Transverse colon (tissue), 4 donors: ENCODE data around the gene SYT3. TPM values are rescaled to one million over a fixed set of nuclear protein-coding genes. Genes with fewer than 3 reads are reported as not detected.

Source experiments
- DNase-seq: peaks from one replicate; pipeline ENCODE4 v3.0.0-alpha.2; 2019
- H3K27ac ChIP-seq, 4 donors: fragments of 200-600 bp; sonication (generic); 2 replicates each; pipeline ENCODE4 v1.5.1; 2016 to 2018; ENCODE audit warnings: inconsistent platforms in 4 of 4
- H3K27me3 ChIP-seq: fragments of 200-600 bp; sonication (generic); 2 replicates; pipeline ENCODE4 v1.5.1; 2017; ENCODE audit warnings: inconsistent platforms
- H3K36me3 ChIP-seq, 4 donors: fragments of 200-600 bp; sonication (generic); 2 replicates each; pipeline ENCODE4 v1.5.1; 2017 to 2019; ENCODE audit warnings: inconsistent platforms in 4 of 4
- H3K4me1 ChIP-seq, 4 donors: fragments of 200-600 bp; sonication (generic); 2 replicates each; pipeline ENCODE4 v1.5.1; 2017 to 2020; ENCODE audit warnings: inconsistent platforms in 4 of 4
- H3K4me3 ChIP-seq, 4 donors: fragments of 200-600 bp; sonication (generic); 1 replicate in 1 of 4; 2 replicates in 3 of 4; pipeline versions ENCODE4 v1.5.1 to v1.6.1; 2017 to 2019; ENCODE audit warnings: inconsistent platforms in 4 of 4
- H3K9me3 ChIP-seq, 2 donors: fragments of 200-600 bp; sonication (generic); 2 replicates each; pipeline ENCODE4 v1.5.1; 2017 to 2019; ENCODE audit warnings: inconsistent platforms in 2 of 2
- CTCF ChIP-seq, 5 experiments: fragments of 200-600 bp in 3 of 5; fragments of 450-650 bp in 2 of 5; sonication (generic) in 3 of 5; IDR thresholded peaks; 1 replicate in 2 of 5; 2 replicates in 3 of 5; pipeline ENCODE4 v1.5.1; 2016 to 2017; ENCODE audit warnings: antibody characterized with exemption in 5 of 5, inconsistent platforms in 3 of 5, mild to moderate bottlenecking in 2 of 5, moderate library complexity in 1 of 5
- EP300 ChIP-seq: sonication (generic); formaldehyde crosslinking; IDR thresholded peaks from one replicate; pipeline ENCODE4 v1.6.1; 2017; ENCODE audit warnings: antibody characterized with exemption, low read depth
- POLR2A ChIP-seq: fragments of 450-650 bp; IDR thresholded peaks from one replicate; pipeline ENCODE4 v1.6.1; 2016; ENCODE audit warnings: antibody characterized with exemption, mild to moderate bottlenecking, moderate library complexity
- POLR2AphosphoS5 ChIP-seq, 3 donors: sonication (generic); formaldehyde crosslinking; IDR thresholded peaks; one replicate each; pipeline ENCODE4 v1.6.1; 2016; ENCODE audit warnings: antibody characterized with exemption in 3 of 3
- WGBS, 2 donors: methylation state at CpG; one replicate each; pipeline ENCODE4 v1.1.5; 2018; ENCODE audit warnings: low coverage in 1 of 2; 5-methylcytosine and 5-hydroxymethylcytosine counted together
- in situ Hi-C, 4 donors: fragments of 200-750 bp; cut with MboI; loops; one replicate each; pipeline versions ENCODE4 v1.15.0 to v1.15.1; 2017; ENCODE audit warnings: low sequenced_read_pairs in 3 of 4, low pct_ligation_motif_present in 1 of 4, low pct_unique_long_range_greater_than_20kb in 1 of 4
- intact Hi-C: fragments of 100-400 bp; cut with DNase I; formaldehyde crosslinking; loops from one replicate; pipeline ENCODE4 v1.15.1; 2023; ENCODE audit warnings: low total_unique reads
- total RNA-seq, 4 donors: library from RNA; depleted of rRNA; stranded (reverse); fragments of >200 nt; gene quantifications; one replicate each; pipeline ENCODE4 v1.1.0, GENCODE V29; 2016

The SYT3 gene
- total RNA-seq, 4 donors from 2014 or later: 0.64 TPM; not detected in 3

DNA sequence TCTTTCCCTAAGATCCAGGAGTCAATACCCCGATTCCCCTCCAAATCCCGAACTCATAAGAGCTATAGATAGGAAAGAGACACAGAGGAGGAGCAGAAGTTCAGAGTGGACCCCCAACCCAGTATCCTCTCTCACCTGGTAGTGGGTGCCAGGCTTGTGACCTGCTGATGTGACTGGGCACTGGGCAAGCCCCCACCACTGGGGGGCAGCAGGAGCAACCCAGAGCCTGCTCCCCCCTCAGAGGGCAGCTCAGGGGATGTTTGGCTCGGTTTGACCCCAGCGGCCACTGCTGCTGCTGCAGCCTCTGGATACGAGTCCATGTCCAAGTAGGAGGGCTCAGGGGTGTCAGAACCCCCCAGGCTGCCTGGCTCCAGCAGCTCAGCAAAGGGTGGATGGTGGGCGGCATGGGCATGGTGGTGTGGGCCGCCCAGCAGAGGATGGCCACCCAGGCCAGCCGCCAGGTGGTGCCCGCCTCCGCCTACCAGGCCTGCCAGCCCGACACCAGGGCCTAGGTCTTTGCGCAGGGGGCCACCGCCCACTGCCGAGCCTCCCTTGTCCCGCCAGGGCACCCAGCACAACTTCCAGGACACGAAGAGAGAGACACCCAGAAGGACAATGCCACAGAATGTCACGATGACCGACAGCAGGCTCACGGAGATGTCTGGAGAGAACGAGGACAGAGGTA is 7.4 kb downstream of the SYT3 start:
- no peak for DNase-seq
- H3K4me1 ChIP-seq: no peaks in the 10 kb centered on the region
- no peak overlapping the region for H3K4me3 ChIP-seq
- TF ChIP-seq CTCF (IDR thresholded peaks at IDR 0.05) (no peak), EP300 (no peak), POLR2A (no peak), POLR2AphosphoS5 (IDR thresholded peaks at IDR 0.05) (no peak)
- 74% methylated on average over 20 of the region's 20 CpGs; no CpG with 5 or more reads in 1 of the 2 donors for WGBS, 2 donors
- intact Hi-C loops: no loop called here
- H3K36me3 ChIP-seq: no peaks in the 10 kb centered on the region
- no peak overlapping the region for H3K27ac ChIP-seq
- H3K27me3 ChIP-seq: peaks cover 15% of the 10 kb centered on the region
- H3K9me3 ChIP-seq: peaks cover 8 to 17% of the 10 kb centered on the region in 2 donors
- in situ Hi-C loops: loop anchor here in 1 of 4 donors (25.0 kb wide), 1 partner anchor 545 kb away; no protein-coding TSS in a partner anchor

- Histone ChIP-seq H3K4me3 (no peak overlapping the region), H3K36me3 (no peaks in the 10 kb centered on the region), H3K27me3 (peaks cover 4% of the 10 kb centered on the region), H3K27ac (no peak overlapping the region), H3K9me3 (peaks cover 8 to 17% of the 10 kb centered on the region in 2 donors), H3K4me1 (no peaks in the 10 kb centered on the region)
- TF ChIP-seq POLR2AphosphoS5 (IDR thresholded peaks at IDR 0.05) (no peak), POLR2A (no peak), EP300 (no peak), CTCF (IDR thresholded peaks at IDR 0.05) (no peak)
- in situ Hi-C loops (loop anchor here in 1 of 4 donors (25.0 kb wide), 1 partner anchor 542 kb away; no protein-coding TSS in a partner anchor), intact Hi-C loops (no loop called here)
- 68 to 100% methylated on average over 1 to 13 of the region's 14 CpGs for WGBS, 2 donors
- no peak for DNase-seq
These were observed 9.9 kb downstream of the SYT3 start for GRCh38 chr19:50629801-50630200.

GRCh38 chr19:50629194-50629593 is 10.5 kb downstream of the SYT3 start:
- TF ChIP-seq POLR2A (no peak), CTCF (IDR thresholded peaks at IDR 0.05) (no peak), POLR2AphosphoS5 (IDR thresholded peaks at IDR 0.05) (no peak), EP300 (no peak)
- in situ Hi-C loops: loop anchor here in 1 of 4 donors (25.0 kb wide), 1 partner anchor 542 kb away; no protein-coding TSS in a partner anchor
- no peak for DNase-seq
- no peak overlapping the region for H3K27ac ChIP-seq
- H3K27me3 ChIP-seq: peaks cover 4% of the 10 kb centered on the region
- 76% methylated on average over 19 of the region's 20 CpGs; no CpG with 5 or more reads in 1 of the 2 donors for WGBS, 2 donors
- H3K4me3 ChIP-seq: no peak overlapping the region
- H3K4me1 ChIP-seq: no peaks in the 10 kb centered on the region
- intact Hi-C loops: no loop called here
- H3K9me3 ChIP-seq: peaks cover 7 to 11% of the 10 kb centered on the region in 2 donors
- no peaks in the 10 kb centered on the region for H3K36me3 ChIP-seq

- H3K4me3 ChIP-seq: no peak overlapping the region
- intact Hi-C loops (no loop called here), in situ Hi-C loops (loop anchor here in 1 of 4 donors (25.0 kb wide), 1 partner anchor 541 kb away; no protein-coding TSS in a partner anchor)
- no peak for TF ChIP-seq EP300
- no peak for TF ChIP-seq POLR2A
- TF ChIP-seq POLR2AphosphoS5 (IDR thresholded peaks at IDR 0.05): no peak
- no peak for TF ChIP-seq CTCF (IDR thresholded peaks at IDR 0.05)
- WGBS, 2 donors: 87% methylated on average over 7 of the region's 7 CpGs; no CpG with 5 or more reads in 1 of the 2 donors
- H3K27ac ChIP-seq: no peak overlapping the region
- no peak for DNase-seq
- H3K36me3 ChIP-seq: no peaks in the 10 kb centered on the region
- peaks cover under 1 to 4% of the 10 kb centered on the region in 2 donors for H3K9me3 ChIP-seq
- H3K4me1 ChIP-seq: no peaks in the 10 kb centered on the region
- H3K27me3 ChIP-seq: peaks cover 4% of the 10 kb centered on the region
These were observed 11.1 kb downstream of the SYT3 start for GRCh38 chr19:50628551-50628950.
